Brain microvascular endothelial cell (primary cell): Measurements from ENCODE around the gene WDR91.

Source experiments
- DNase-seq: peaks from one replicate; pipeline ENCODE4 v3.0.0-alpha.2; 2020
- H3K27ac ChIP-seq: fragments of 250-450 bp; sonication (Bioruptor Pico); 2 replicates; pipeline ENCODE4 v1.5.1; 2020; ENCODE audit warnings: mild to moderate bottlenecking, moderate library complexity
- H3K27me3 ChIP-seq: fragments of 250-450 bp; sonication (Bioruptor Pico); replicated peaks from 2 replicates; pipeline ENCODE4 v1.5.1; 2020; ENCODE audit warnings: mild to moderate bottlenecking
- H3K36me3 ChIP-seq: fragments of 250-450 bp; sonication (Bioruptor Pico); replicated peaks from 2 replicates; pipeline ENCODE4 v1.5.1; 2020; ENCODE audit warnings: mild to moderate bottlenecking
- H3K4me3 ChIP-seq: 2 replicates; pipeline ENCODE4 v1.5.1; 2011; ENCODE audit warnings: low read depth, mild to moderate bottlenecking, control low read depth, low read length, moderate library complexity
- CTCF ChIP-seq: IDR thresholded peaks from 2 replicates; pipeline ENCODE4 v1.5.1; 2011; ENCODE audit warnings: low read depth, mild to moderate bottlenecking, moderate library complexity, low read length, control low read depth, inconsistent platforms; ENCODE audit errors: missing control alignments
- in situ Hi-C: cut with HindIII; loops from 2 replicates; pipeline ENCODE4 v1.10.0; 2017; ENCODE audit warnings: low sequenced_read_pairs, low pct_ligation_motif_present

Gene WDR91

DNA sequence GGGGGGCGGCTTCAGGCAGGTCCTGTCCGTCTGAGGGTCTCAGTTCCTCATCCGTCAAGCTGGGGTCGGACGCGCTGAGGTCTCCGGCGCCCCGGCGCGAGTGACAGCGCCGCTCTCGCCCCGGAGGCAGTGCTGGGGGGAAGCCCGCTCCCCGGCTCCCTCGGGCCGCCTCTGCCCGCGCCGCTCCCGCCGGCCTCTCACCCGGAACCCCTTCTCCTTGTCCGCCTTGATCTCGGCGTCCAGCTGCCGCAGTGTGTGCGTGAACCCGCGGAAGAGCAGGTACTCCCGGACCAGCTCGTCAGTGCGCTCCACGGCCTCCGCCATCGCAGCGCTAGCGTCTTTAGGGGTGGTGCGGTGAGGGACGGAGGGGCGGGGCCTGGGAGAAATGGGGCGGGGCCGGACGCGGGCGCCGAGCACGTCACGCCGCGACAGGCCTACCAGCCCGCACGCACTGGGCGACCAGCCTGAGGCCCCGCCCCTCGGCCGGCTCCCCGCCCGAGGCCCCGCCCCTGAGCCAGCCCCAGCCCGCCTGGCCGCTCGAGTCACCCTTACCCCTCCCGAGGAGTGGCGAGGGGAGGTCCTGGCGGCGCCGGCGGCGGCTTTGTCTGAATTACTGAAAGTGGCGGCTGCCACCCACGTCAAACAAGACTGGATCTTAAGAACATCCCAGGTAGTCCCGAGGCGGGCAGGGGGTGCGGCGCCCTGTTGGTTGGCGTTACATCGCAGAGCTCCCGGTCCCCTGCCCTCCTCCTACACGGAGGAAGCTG is at the start of gene WDR91:
Gene WDR91 (minus strand): TSS at position 348 of the 767 bp plus-strand sequence. CDS start 24 bp downstream, at position 324.
- Histone ChIP-seq H3K27me3 (no peaks in the 10 kb centered on the region), H3K36me3 (no peaks in the 10 kb centered on the region), H3K27ac (peak within 1 kb of the TSS; percentile 30), H3K4me3 (peak within 1 kb of the TSS; percentile 89)
- TF ChIP-seq CTCF: peak; percentile 7
- DNase-seq: peak; percentile 90
- in situ Hi-C loops: no loop called here

DNA sequence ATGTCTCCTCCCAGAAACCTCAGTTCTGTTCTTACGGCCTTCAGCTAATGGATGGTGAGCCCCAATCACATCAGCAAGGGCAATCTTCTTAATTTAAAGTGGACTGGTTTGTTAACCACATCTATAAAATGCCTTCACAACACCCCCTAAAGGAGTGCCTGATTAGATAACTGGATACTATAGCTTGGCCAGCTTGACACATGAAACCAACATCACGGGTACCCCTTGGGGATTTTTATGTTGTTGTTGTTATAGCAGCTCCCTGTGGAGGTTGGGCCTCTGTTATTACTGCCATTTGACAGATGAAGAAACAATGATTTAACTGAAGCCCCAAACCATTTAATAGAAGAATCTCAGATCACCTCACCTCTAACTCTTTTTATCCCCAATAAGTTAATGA is 49.1 kb upstream of the WDR91 start:
- H3K27me3 ChIP-seq: no peaks in the 10 kb centered on the region
- no peak overlapping the region for H3K4me3 ChIP-seq
- H3K27ac ChIP-seq: no peak overlapping the region
- in situ Hi-C loops: no loop called here
- no peak for TF ChIP-seq CTCF
- no peak for DNase-seq
- no peaks in the 10 kb centered on the region for H3K36me3 ChIP-seq

DNA sequence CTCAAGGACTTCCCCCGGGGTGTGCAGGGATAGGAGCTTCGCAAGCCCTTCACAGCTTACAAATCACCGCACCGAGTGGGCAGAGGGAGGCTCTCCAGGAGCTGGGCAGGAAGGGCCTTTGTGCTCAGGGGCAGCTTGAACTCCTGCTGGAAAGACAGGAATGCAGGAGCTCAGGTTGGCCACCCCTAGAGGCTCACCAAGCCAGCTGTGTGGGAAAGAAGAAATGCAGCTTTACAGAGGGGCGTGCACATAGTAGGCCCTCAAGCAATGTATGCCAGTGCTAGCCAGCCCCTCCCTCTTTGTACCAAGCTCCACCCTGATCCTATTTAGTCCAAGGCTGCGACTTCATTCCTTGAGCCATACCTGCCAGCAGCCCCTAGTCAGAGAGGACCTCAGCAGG is 48.4 kb upstream of the WDR91 start:
- no peak overlapping the region for H3K27ac ChIP-seq
- TF ChIP-seq CTCF: no peak
- DNase-seq: no peak
- no peaks in the 10 kb centered on the region for H3K27me3 ChIP-seq
- no peak overlapping the region for H3K4me3 ChIP-seq
- no peaks in the 10 kb centered on the region for H3K36me3 ChIP-seq
- in situ Hi-C loops: no loop called here

GRCh38 chr7:135258585-135258984 is 47.3 kb upstream of the WDR91 start:
- DNase-seq: no peak
- Histone ChIP-seq H3K27ac (no peak overlapping the region), H3K27me3 (no peaks in the 10 kb centered on the region), H3K4me3 (no peak overlapping the region), H3K36me3 (no peaks in the 10 kb centered on the region)
- in situ Hi-C loops: no loop called here
- TF ChIP-seq CTCF: no peak

- Histone ChIP-seq H3K36me3 (no peaks in the 10 kb centered on the region), H3K27ac (no peak overlapping the region), H3K4me3 (no peak overlapping the region), H3K27me3 (no peaks in the 10 kb centered on the region)
- in situ Hi-C loops: no loop called here
- DNase-seq: no peak
- TF ChIP-seq CTCF: no peak
Observed at GRCh38 chr7:135257790-135258189, 46.5 kb upstream of the WDR91 start.
